SK-N-SH (cell line): ENCODE measurements around the gene CYLD. TPM values are rescaled to one million over a fixed set of nuclear protein-coding genes. Genes with fewer than 3 reads are reported as not detected.

ENCODE experiments used
- CTCF ChIA-PET: fragments of 300-600, 350-600 bp; formaldehyde crosslinking; extraction: SDS; loops from one replicate; lab custom pipeline; 2021; lab: Yijun Ruan, JAX
- POLR2A ChIA-PET: fragments of 350-600 bp; sonication (Branson Sonifier 250); formaldehyde crosslinking; extraction: SDS; loops from one replicate; lab custom pipeline; 2020; ENCODE audit warnings: antibody characterized with exemption, inconsistent platforms; lab: Yijun Ruan, JAX
- DNase-seq: peaks from one replicate; pipeline ENCODE4 v3.0.0; 2012
- H2AFZ ChIP-seq: fragments of 200-600 bp; sonication (generic); 2 replicates; pipeline ENCODE4 v1.8.1; 2016; ENCODE audit warnings: antibody characterized with exemption, mild to moderate bottlenecking, low read depth
- H3F3A ChIP-seq: fragments of 200-600 bp; sonication (generic); replicated peaks from 2 replicates; pipeline ENCODE3; 2016; ENCODE audit warnings: antibody characterized with exemption, mild to moderate bottlenecking; ENCODE audit not compliant: insufficient read depth
- H3K27ac ChIP-seq, 2 experiments: fragments of 200-500 bp in 1 of 2; fragments of 200-600 bp in 1 of 2; sonication (Bioruptor generic) in 1 of 2; sonication (generic), shearing (Covaris generic) in 1 of 2; 2 replicates each; pipeline versions ENCODE4 v1.5.1 to v1.6.1; 2014 to 2016; ENCODE audit warnings: low read depth in 2 of 2, inconsistent platforms in 1 of 2, low read length in 1 of 2, mild to moderate bottlenecking in 1 of 2, mixed read lengths in 1 of 2
- H3K27me3 ChIP-seq: fragments of 200-600 bp; sonication (generic), shearing (Covaris generic); 2 replicates; pipeline ENCODE4 v1.6.1; 2016; ENCODE audit warnings: mixed run types; ENCODE audit not compliant: insufficient read depth
- H3K36me3 ChIP-seq, 2 experiments: fragments of 200-500 bp in 1 of 2; fragments of 200-600 bp in 1 of 2; sonication (Bioruptor generic) in 1 of 2; sonication (generic) in 1 of 2; replicated peaks in 1 of 2; 2 replicates each; pipeline versions ENCODE3 to v1.5.1; 2014 to 2016; ENCODE audit warnings: low read length in 1 of 2, mild to moderate bottlenecking in 1 of 2; ENCODE audit not compliant: insufficient read depth in 2 of 2, control insufficient read depth in 1 of 2
- H3K4me1 ChIP-seq, 2 experiments: fragments of 200-500 bp in 1 of 2; fragments of 200-600 bp in 1 of 2; sonication (Bioruptor generic) in 1 of 2; sonication (generic), shearing (Covaris generic) in 1 of 2; 2 replicates each; pipeline versions ENCODE4 v1.5.1 to v1.6.1; 2014 to 2016; ENCODE audit warnings: low read depth in 1 of 2, low read length in 1 of 2, mixed run types in 1 of 2; ENCODE audit not compliant: insufficient read depth in 2 of 2, control insufficient read depth in 1 of 2
- H3K4me2 ChIP-seq: fragments of 200-600 bp; sonication (generic), shearing (Covaris generic); 2 replicates; pipeline ENCODE4 v1.6.1; 2017; ENCODE audit warnings: mixed run types
- H3K4me3 ChIP-seq, 2 experiments: fragments of 200-500 bp in 1 of 2; fragments of 200-600 bp in 1 of 2; sonication (Bioruptor generic) in 1 of 2; sonication (generic), shearing (Covaris generic) in 1 of 2; 2 replicates each; pipeline versions ENCODE4 v1.5.1 to v1.8.1; 2014 to 2016; ENCODE audit warnings: low read depth in 2 of 2, inconsistent platforms in 1 of 2, low read length in 1 of 2, mild to moderate bottlenecking in 1 of 2, mixed read lengths in 1 of 2, moderate library complexity in 1 of 2
- H3K79me2 ChIP-seq: fragments of 200-600 bp; sonication (generic); 2 replicates; pipeline ENCODE4 v1.8.1; 2017; ENCODE audit warnings: mild to moderate bottlenecking; ENCODE audit not compliant: insufficient read depth
- H3K9ac ChIP-seq: fragments of 200-600 bp; sonication (generic); 2 replicates; pipeline ENCODE4 v1.6.1; 2017; ENCODE audit warnings: mixed run types
- H3K9me2 ChIP-seq: fragments of 200-600 bp; sonication (generic); 2 replicates; pipeline ENCODE4 v1.6.1; 2017; ENCODE audit warnings: mixed run types
- H3K9me3 ChIP-seq: fragments of 200-600 bp; sonication (generic); 2 replicates; pipeline ENCODE4 v1.6.1; 2017; ENCODE audit warnings: mixed run types, mild to moderate bottlenecking, moderate library complexity
- H4K20me1 ChIP-seq: fragments of 200-600 bp; sonication (generic); 2 replicates; pipeline ENCODE4 v1.6.1; 2017; ENCODE audit warnings: mild to moderate bottlenecking, mixed run types; ENCODE audit not compliant: insufficient read depth
- CHD2 ChIP-seq: fragments of 150-350 bp; IDR thresholded peaks from 2 replicates; pipeline ENCODE4 v1.6.1; 2018; ENCODE audit warnings: low read length; ENCODE audit not compliant: partially characterized antibody
- EZH2phosphoT487 ChIP-seq: fragments of 200-600 bp; sonication (generic); IDR thresholded peaks from 2 replicates; pipeline ENCODE4 v1.6.1; 2017; ENCODE audit warnings: low read depth, mixed run types, mild to moderate bottlenecking, antibody characterized with exemption, moderate library complexity, borderline replicate concordance
- GATA2 ChIP-seq: sonication (generic); formaldehyde crosslinking; IDR thresholded peaks from 2 replicates; pipeline ENCODE4 v1.5.0; 2020; ENCODE audit warnings: mild to moderate bottlenecking, missing genetic modification reagents
- IRF3 ChIP-seq: fragments of 150-350 bp; IDR thresholded peaks from 2 replicates; pipeline ENCODE4 v1.6.1; 2016; ENCODE audit warnings: mild to moderate bottlenecking, low read depth, low read length
- JUND ChIP-seq: IDR thresholded peaks from 2 replicates; pipeline ENCODE4 v1.4.0; 2012
- MXI1 ChIP-seq: IDR thresholded peaks from 2 replicates; pipeline ENCODE4 v1.6.1; 2012; ENCODE audit warnings: mild to moderate bottlenecking, low read depth, low read length, improper control_type of control experiment
- NFIC ChIP-seq: IDR thresholded peaks from 2 replicates; pipeline ENCODE4 v1.4.0; 2012; ENCODE audit warnings: borderline replicate concordance
- PBX3 ChIP-seq: IDR thresholded peaks from 2 replicates; pipeline ENCODE4; 2012
- RAD21 ChIP-seq: IDR thresholded peaks from 2 replicates; pipeline ENCODE4 v1.6.1; 2012; ENCODE audit warnings: mild to moderate bottlenecking, low read length
- RCOR1 ChIP-seq: fragments of 150-350 bp; IDR thresholded peaks from 2 replicates; pipeline ENCODE4 v1.6.1; 2017; ENCODE audit warnings: antibody characterized with exemption, low read length
- RFX5 ChIP-seq: IDR thresholded peaks from 2 replicates; pipeline ENCODE4 v1.6.1; 2012; ENCODE audit warnings: mild to moderate bottlenecking, improper control_type of control experiment, low read length
- RXRA ChIP-seq: IDR thresholded peaks from 2 replicates; pipeline ENCODE4 v1.4.0; 2012; ENCODE audit warnings: low read depth, mild to moderate bottlenecking, borderline replicate concordance
- SMC3 ChIP-seq: IDR thresholded peaks from 2 replicates; pipeline ENCODE4 v1.6.1; 2012; ENCODE audit warnings: low read depth, low read length, improper control_type of control experiment
- TAF1 ChIP-seq: IDR thresholded peaks from 2 replicates; pipeline ENCODE4 v1.6.1; 2012; ENCODE audit warnings: low read depth, mild to moderate bottlenecking, low read length, moderate library complexity, borderline replicate concordance
- TEAD4 ChIP-seq: IDR thresholded peaks from 2 replicates; pipeline ENCODE4 v1.4.0; 2012; ENCODE audit warnings: mild to moderate bottlenecking, borderline replicate concordance; ENCODE audit not compliant: insufficient read depth
- YY1 ChIP-seq: IDR thresholded peaks from 2 replicates; pipeline ENCODE4 v1.4.0; 2012; ENCODE audit warnings: low read depth, mild to moderate bottlenecking
- WGBS: methylation state at CpG from one replicate; pipeline ENCODE4 v1.1.6; 2017; ENCODE audit warnings: low lambda C conversion rate; 5-methylcytosine and 5-hydroxymethylcytosine counted together
- polyA plus RNA-seq, 3 experiments: library from polyadenylated mRNA; depleted of rRNA; stranded (reverse); fragments of >200 nt; gene quantifications; 2 replicates each; pipeline ENCODE4 v1.2.3, GENCODE V29; 2012

Gene CYLD
- polyA plus RNA-seq, 1 of the 3 experiments (the other 2 are of a cell fraction): 6.5 TPM

GRCh38 chr16:50830698-50831097 lies 88.8 kb downstream of the CYLD start:
- TF ChIP-seq TAF1 (no peak), CHD2 (no peak), YY1 (no peak), RXRA (no peak), RAD21 (no peak), RCOR1 (no peak), SMC3 (no peak), PBX3 (no peak), TEAD4 (no peak), MXI1 (no peak), IRF3 (no peak), NFIC (no peak), RFX5 (no peak), EZH2phosphoT487 (no peak)
- no peak for DNase-seq
- no peaks in the 10 kb centered on the region for H3F3A ChIP-seq
- H3K4me1 ChIP-seq: no peaks in the 10 kb centered on the region
- WGBS: 35% methylated on average over 5 of the region's 5 CpGs
- ChIA-PET CTCF (interaction anchor here (1.2 kb wide), 1 partner anchor 24 kb away, joined by 4 read pairs; no protein-coding TSS in a partner anchor), POLR2A (no interaction called here)
- no peaks in the 10 kb centered on the region for H3K9me3 ChIP-seq
- H3K4me2 ChIP-seq: no peak overlapping the region
- no peaks in the 10 kb centered on the region for H3K27me3 ChIP-seq
- H3K36me3 ChIP-seq: no peaks in the 10 kb centered on the region
- H3K79me2 ChIP-seq: no peaks in the 10 kb centered on the region
- H3K4me3 ChIP-seq: no peak overlapping the region
- H3K9me2 ChIP-seq: no peaks in the 10 kb centered on the region
- H3K9ac ChIP-seq: no peak overlapping the region
- no peaks in the 10 kb centered on the region for H4K20me1 ChIP-seq
- H3K27ac ChIP-seq: no peak overlapping the region
- H2AFZ ChIP-seq: no peak overlapping the region

- Histone ChIP-seq H3K4me2 (no peak overlapping the region), H4K20me1 (no peaks in the 10 kb centered on the region), H2AFZ (no peak overlapping the region), H3K27me3 (no peaks in the 10 kb centered on the region), H3K9me3 (no peaks in the 10 kb centered on the region), H3K27ac (no peak overlapping the region), H3K9ac (no peak overlapping the region), H3K79me2 (no peaks in the 10 kb centered on the region), H3K9me2 (no peaks in the 10 kb centered on the region), H3K4me1 (no peaks in the 10 kb centered on the region), H3F3A (no peaks in the 10 kb centered on the region), H3K4me3 (no peak overlapping the region), H3K36me3 (no peaks in the 10 kb centered on the region)
- ChIA-PET CTCF (interaction anchor here (0.9 kb wide), 1 partner anchor 25 kb away, joined by 3 read pairs; no protein-coding TSS in a partner anchor), POLR2A (no interaction called here)
- WGBS: 0% methylated on average over 1 of the region's 1 CpG
- no peak for TF ChIP-seq GATA2
- no peak for TF ChIP-seq SMC3
- no peak for TF ChIP-seq TEAD4
- TF ChIP-seq JUND: no peak
- TF ChIP-seq NFIC: no peak
- TF ChIP-seq CHD2: no peak
- no peak for TF ChIP-seq MXI1
- DNase-seq: no peak
These were observed 89.9 kb downstream of the CYLD start for GRCh38 chr16:50831751-50832150.
